Measurements from ENCODE around the gene GARIN5A.

GARIN5A gene

DNA sequence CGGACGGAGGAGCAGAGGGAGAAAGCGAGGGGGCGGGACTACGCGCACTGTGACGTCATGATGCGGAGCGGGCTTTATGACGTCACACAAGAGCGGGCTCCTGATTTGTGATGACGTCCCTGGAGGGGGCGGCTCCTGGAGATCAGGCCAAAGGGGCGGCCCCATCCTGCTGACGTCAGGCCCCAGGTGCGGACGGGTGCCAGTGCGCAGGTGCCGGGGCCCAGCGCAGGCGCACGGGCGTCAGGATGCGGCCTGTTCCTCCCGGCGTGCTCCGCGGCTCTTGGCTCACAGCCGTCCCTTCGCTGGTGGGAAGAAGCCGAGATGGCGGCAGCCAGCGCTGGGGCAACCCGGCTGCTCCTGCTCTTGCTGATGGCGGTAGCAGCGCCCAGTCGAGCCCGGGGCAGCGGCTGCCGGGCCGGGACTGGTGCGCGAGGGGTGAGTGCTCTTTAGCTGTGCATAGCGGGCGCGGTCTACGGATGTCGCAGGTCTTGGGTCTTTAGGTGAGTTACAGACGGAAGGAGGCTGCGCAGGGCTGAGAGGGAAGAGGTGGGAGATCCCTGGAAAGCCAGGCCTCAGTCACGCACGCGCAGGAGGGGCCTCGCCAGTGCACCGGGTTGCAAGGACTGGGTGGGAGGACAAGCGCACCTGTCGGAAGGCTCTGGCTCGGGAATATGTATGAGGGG, at the start of gene GARIN5A, which contains the start of gene EMC10:
Gene GARIN5A (minus strand): TSS at position 625 of the 683 bp plus-strand sequence. CDS start 460 bp downstream, at position 165.
Gene EMC10 (plus strand): TSS at position 284 of the 683 bp plus-strand sequence. CDS start 38 bp downstream, at position 322.
- DNase-seq (ENCODE audit: low spot score) = peak; percentile 86

DNA sequence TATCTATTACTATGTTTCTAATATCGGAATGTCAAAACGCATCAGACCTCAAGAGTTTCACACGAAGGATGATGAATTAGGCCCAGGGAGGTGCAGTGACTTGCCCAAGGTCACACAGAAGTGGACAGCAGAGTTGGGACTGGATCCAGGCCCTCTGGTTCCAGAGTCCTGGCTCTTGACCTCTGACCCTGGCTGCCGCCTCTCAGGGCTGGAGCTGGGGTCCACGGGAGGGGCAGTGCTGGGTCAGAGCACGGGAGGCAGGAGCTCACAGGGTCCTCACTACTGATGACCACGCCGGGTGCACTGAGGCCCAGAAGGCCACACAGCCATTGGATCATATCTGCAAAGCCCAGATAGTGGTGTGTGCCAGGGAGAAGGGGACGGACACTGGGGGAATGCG, 46.2 kb upstream of the GARIN5A start:
- DNase-seq (ENCODE audit: low spot score) = no peak

DNA sequence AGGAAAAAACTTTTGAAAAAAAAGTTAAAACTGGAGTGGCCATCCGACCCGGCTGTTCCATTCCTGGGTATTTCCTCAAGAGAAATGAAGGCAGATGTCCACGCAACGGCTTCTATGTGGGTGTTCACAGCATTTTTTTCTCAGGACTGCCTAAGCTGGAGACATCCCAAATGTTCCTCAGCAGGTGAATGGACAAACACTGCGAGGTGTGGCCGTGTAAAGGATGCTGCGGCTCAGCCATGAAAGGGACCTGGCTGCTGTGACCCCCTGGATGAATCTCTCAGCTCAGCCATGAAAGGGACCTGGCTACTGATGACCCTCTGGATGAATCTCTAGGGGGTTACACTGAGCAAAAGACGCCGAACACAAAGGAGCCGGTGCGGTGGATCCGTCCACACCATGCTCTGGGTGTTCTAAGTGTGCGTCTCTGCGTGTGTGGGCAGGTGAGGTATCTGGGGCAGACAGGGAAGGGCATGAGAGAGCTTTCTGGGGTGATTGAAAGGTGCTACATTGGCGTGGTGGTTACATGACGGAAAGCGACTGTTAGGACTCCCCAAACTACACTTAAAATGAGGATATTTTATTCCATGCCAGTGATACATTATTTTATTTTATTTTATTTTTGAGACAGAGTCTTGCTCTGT, 44.3 kb upstream of the GARIN5A start:
- DNase-seq (ENCODE audit: low spot score) = no peak

DNA sequence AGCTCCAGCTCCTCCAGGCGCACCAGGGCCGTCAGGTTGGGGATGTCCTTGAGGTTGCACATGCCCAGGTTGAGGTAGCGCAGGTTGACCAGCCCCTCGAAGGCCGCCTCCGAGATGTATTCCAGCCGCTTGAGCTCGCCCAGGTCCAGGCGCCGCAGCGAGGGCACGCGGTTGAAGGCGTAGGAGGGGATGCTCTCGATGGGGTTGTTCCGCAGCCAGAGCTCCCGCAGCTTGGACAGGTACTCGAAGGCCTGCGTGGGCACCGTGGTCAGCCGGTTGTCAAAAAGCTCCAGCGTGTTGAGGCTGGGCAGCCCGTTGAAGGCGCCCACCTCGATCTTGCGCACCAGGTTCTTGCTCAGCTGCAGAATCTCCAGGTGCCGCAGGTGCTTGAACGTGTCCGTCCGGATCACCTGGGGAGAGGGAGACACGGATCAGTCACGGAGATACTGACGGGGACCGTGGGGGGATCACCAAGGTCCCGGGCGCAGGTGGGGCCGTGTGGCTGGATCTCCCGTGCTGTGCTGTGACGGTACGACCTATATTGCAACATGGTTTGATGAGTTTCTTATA, 42.4 kb upstream of the GARIN5A start:
- no peak for DNase-seq (ENCODE audit: low spot score)

DNA sequence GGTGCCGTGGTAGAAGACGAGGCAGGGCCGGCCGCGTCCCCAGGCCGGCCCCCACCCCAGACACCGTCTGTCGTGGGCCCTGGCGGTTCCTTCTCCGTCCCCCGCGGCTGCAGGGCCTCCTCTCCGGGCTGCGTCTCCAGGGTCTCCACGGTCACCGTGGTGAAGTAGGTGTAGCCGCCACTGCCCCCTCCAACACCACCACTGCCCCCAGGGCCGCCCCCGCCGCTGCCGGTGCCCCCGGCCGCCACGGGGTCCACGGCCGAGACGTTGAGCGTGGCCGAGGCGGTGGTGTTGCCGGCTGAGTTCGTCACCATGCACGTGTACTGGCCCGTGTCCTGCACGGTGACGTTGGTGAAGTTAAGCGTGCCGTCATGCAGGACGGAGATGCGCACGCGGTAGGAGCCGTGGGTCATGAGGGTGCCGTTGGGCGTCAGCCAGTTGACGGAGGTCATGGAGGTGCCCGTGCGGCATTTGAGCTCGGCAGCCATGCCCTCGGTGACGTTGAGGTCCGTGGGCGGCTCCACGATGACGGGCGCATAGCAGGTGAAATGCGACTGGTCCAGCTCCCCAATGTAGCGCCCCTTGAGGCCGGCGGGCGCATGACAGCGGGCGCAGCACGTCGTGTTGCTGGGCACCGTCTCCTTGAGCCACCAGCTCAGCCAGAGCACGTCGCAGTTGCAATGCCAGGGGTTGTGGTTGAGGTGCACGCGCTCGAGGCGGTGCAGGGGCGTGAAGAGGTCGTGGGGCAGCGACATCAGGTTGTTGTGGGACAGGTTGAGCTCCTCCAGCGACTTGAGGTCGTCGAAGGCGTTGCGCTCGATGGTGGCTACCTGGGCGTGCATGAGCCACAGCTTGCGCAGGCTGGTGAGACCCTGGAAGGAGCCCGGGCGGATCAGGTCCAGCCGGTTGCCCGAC, 41.7 kb upstream of the GARIN5A start:
- DNase-seq (ENCODE audit: low spot score) = no peak

DNA sequence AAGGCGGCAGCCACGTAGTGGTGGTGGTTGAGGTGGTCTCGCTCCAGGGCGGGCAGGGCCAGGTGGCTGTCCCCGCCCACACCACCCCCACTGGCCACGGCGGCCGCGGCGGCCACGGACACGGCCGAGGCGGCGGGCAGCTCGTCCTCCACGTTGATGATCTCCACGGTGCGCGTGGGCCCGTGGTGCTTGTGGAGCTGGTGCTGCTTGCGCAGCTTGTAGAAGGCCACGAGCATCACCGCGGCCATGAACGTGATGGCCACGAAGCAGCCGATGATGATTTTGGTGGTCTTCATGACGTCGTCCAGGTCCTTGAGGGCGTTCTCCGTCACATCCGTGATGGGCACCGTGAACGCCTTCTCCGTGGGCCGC, 41.0 kb upstream of the GARIN5A start:
- DNase-seq (ENCODE audit: low spot score) = no peak

DNA sequence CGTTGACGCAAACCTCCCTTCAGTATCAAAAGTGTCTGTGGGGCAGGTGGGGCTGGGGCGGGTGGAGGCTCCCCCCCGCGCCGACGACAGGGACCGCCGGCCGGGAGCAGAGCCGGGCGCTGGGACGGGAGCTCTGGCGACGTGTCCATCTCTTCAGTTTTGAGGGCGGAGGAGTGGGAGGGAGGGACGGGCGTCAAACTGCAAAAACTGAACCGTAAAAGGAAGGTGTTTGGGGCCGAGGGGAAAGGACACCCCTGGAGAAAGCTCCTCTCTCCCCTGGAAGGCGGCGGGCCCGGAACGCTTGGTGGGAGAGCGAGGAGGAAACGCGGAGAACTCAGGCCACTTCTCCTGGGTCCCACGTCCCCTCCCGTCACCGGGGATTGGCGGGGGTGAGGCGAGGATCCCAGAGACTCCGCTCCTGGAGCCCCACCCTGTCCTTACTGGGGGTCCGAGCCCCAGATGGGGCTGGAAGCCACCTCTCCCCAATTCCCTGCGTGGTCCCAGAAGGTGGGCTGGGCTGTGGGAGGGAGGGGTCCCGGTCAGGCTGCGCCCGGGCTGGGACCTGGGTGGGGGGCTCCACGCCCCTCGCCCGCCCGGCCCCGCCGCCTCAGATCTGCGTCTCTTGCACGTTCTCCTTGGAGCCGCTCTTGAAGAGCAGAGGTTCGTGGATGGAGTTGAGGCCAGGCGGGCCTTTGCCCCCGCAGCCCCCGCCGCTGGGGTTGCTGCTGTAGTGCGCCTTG, 40.5 kb upstream of the GARIN5A start:
- no peak for DNase-seq (ENCODE audit: low spot score)

DNA sequence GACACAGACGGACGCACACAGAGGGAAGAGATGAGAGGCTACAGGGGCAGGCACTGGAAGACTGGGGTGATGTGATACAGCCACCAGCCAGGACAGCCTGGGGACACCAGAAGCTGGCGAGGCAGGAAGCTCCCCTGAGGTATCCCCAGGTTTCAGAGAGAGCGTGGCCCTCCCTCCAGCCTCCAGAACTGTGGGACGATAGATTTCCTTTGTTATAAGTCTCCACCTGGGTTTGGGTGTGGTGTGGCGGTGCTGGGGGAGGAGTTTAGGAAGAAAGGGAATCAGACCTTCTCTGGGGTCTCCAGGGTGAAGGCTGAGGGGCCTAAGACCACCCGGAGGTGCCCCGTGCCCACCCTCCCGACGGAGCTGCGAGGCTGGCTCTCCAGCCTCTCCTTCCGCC, 39.8 kb upstream of the GARIN5A start:
- no peak for DNase-seq (ENCODE audit: low spot score)

DNA sequence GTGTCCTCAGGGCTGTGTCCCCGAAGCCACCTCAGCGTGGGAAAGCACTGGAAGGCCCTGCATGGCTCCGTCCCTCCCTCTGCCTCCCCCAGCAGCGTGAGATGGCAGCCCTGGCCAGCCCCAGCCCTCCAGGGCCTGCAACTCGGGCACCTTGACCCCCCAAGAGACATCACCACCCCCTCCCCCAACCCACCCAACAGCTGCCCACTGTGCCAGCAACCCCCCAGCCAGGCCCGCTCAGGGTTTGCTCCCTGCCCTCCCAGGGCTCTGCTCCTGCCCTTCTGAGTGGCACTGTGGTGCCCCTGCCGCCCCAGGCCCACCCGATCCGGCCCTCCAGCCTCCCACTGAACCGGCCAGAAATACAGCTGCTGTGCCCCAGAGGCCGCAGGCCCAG, 38.5 kb upstream of the GARIN5A start:
- no peak for DNase-seq (ENCODE audit: low spot score)

DNA sequence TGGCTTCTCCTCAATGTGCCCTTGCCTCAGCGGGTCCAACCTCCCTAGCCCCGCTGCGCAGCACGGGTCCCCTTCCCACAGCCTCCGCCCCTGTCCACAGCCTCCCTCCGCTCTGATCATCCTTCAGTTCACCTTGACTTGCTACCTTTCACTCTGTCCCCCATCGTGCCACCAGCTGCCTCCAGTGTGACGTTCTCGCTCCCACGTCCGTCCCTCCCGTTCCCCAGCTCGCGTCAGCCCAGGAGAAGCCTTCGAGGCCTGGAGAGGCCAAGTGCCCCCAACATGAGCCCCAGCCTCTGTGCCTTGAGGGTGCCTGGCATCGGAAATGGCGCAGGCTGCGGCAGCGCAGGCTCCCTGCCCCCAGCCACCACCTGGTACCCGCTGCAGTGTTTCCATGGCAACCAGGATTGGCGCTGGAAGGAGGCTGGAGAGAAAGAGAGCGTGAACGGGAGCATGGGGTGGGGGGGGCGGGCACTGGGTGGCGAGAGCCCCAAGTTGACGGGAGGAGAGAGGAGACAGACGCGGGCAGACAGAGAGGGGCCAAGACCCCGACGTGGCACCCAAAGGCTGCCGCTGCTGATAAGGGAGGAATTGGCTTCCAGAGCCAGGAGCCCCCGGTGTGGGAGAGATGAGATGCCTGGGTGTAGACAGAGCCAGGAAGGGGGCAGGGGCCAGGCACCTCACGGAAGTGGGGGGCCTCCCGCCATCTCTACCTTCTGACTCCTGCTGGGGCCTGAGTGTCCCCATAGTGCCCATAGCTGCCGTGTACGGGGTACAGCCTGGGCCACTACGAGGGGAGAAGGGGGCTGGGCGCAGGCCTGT, 37.9 kb upstream of the GARIN5A start:
- DNase-seq (ENCODE audit: low spot score) = no peak

DNA sequence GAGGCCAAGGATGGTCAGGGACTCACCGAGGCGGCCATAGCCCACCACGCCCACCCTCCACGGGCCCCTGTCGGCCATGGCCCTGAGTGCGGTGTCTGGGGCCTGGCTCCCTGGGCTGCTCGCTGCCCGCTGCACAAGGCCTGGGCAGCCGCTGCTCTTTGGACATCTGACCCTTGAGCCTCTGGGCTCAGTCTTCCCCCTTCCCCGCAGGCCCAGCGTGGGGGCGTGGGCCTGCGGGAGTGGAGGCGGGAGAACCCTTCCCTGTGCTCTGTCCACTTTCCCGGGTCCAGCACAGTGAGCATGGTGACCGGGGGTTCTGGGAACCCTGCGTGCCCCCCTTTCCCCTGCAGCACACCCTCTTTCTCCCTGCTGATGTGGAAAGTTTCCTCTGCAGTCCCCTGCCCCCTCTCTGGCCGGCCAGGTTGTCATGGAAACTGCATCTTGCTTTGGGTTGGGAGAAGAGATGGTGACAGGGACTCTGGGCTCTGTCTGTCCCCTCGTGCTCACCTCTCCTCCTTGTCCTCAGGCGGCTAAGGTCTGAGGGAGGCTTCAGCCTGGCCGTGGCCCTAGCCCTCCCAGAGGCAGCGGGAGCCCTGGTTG, 37.2 kb upstream of the GARIN5A start, which contains the start of gene ASPDH:
Gene ASPDH (minus strand): TSS at position 168 of the 600 bp plus-strand sequence. CDS start 90 bp downstream, at position 78.
- DNase-seq (ENCODE audit: low spot score) = no peak

DNA sequence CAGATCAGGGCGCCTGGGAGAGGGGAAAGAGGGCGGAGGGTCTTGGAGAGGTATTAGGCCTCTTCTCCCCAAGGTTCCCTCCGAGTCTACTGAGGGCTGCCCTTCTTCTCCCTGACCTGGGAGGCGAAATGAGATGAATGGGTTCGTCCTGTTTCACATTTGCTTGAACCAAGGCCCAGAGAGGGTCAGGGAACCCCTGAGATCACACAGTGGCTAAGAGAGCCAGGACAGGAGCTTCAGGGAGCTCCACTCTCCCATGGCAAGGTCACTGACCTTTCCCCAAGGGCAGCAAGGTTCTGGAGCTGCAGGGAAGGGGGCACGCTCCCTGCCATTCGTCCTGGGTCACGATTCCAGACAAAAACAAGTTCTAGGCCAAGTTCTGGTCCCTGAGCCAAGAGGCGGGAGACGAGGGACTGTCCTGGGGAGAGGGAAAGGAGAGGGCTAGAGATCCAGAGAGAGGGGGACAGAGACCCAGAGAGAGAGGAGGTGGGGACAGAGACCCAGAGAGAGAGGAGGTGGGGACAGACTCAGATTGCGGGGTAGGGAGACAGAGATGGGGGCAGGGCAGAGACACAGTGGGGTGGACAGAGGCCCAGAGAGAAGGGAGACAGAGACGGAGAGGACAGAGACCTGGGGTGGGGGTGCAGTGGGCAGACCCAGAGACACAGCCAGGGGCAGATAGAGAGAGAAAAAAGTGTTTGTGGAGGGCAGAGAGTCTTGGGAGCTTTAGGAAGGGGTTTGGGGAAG, 36.5 kb upstream of the GARIN5A start:
- DNase-seq (ENCODE audit: low spot score) = no peak

DNA sequence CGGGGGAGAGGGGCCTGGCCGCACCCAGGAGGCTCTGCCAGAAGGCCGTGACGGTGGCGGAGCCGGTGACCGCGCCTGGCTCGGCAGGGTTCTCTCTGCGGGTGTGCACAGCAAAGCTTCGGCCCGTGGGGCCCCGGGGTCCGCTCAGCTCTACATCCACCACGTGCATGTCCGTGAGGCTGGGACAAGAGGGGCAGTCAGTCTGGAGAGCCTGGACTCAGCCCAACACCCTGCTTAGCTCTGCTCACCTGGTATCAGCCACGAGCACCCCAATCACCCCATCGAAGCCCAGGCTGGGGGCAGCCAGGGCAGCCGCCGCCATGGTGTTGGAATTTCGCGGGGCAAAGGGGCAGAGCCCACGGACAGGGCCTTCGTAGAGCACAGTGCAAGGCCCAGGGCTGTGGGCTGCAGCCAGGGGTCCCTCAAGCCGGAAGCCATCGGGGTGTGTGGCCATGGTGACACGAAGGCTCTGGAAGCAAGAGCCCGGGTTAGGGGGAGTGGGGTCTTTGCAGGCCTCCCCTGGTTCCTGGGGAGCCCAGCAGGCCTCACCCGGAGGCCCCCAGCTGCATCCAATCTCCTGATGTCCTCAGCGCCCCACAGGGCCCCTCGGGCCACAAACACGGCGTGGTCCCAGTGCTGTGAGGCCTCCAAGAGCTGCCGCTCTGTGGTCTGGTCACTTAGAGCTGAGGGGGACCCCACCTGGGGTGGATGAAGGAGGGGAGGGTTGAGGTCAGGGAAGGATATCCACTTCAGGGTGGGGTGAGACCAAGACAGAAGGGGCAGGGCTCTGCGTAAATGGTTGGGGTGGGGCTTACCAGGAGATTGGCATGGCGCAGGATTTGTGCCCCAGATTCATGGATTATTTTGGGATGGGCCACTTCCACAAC, 35.7 kb upstream of the GARIN5A start:
- no peak for DNase-seq (ENCODE audit: low spot score)

DNA sequence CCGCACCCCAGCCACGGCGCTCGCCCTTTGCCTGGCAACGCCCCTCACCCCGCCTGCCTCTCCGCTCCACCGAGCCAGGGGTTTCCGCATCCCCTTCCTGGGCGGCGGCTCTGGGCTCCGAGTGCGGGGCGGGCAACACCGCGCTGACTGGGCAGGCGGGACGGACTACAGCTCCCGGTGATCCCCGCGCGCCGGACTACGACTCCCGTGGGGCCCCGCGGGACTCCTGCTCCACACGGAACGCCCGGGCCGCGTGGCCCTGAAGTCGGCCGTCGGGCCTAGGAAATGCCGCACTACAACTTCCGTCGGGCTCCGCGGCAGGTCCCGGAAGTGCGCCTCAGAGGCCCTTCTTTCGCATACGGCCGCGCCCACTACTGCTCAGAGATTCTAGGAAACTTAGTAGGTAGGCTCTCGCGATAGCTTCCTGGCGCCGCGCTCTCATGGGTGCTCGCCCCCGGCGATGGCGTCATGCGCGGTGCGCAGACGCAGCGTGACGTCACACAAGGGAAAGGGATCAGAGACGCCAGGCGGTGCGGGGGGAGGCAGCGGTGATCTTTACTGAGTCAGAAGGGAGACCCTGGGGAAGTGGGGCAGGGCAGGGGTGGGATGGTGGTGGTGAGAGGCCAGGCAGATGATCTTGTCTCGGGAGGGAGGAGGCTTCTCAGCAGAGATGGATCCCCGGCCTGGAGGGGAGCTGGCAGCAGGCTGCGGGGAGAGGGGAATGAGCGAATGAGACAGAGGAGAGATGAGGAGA, 34.6 kb upstream of the GARIN5A start, which contains the start of gene JOSD2:
Gene JOSD2 (minus strand): TSS at position 123 of the 754 bp plus-strand sequence. CDS start 760 bp downstream, outside the sequence.
- peak; percentile 98 for DNase-seq (ENCODE audit: low spot score)

DNA sequence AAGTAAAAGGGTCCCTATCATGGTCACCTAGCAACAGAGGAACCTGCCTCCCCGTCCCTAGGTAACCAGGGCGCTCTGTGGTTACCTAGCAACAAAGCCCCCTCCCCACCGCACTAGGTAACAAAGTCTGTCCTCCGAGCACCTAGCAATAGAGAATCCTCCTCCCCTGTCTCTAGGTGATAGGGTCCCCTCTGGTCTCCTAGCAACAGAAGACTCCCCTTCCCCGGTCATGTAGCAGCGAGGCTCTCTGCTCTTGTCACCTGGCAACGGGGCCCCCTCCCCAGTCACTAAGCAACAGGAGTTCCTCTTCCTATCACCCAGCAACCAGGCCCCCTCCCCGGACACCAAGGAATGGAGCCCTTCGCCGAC, 34.0 kb upstream of the GARIN5A start:
- DNase-seq (ENCODE audit: low spot score) = peak; percentile 67

DNA sequence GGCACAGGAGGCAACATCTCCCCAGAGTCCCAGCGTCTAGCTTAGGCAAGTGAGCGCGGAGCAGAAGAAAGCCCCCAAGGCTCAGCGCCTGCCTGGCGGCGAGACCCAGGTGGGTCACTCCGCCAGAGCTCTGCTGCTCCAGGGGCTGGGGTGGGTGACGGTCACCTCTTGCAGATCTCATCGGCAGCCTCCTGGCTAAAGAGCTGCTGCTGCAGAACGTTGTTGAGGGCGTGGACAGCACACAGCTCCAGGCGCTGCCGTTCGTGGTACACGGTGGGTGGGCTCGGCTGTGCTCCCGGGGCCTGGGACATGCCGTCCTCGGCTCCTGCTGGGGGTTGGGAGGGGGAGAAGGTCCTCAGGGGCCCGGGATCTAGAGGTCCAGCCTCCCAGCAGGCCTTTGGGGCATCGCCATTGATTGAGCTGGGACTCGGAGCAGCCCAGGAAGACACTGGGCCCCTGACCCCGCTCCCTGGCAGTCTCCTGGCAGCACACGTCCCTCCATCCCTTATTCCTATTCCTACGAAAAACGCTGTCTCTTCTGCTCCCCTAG, 33.5 kb upstream of the GARIN5A start:
- no peak for DNase-seq (ENCODE audit: low spot score)

DNA sequence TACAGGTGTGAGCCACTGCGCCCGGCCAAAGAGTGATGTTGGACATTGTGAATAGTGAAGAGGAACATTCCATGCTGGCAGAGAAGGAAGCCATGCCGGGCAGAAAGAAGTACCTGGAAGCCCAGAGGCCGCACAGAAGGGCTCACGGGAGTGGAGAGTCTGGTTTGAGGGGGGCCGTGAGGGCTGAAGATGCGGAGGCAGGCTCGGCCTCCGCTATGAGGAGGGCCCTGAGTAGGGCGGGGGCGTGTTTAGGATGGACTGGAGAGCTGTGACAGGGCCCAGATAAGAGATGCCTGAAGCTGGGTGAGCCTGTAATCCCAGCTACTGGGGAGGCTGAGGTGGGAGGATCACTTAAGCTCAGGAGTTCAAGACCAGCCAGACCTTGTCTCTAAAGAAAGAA, 32.7 kb upstream of the GARIN5A start:
- no peak for DNase-seq (ENCODE audit: low spot score)

Data from HuH-7.5 (cell line).